HG03045 (cell line): Measurements from ENCODE around the gene CACNA1G.

Source experiments
- ATAC-seq: cut with Tn5 transposase; IDR thresholded peaks from one replicate; pipeline ENCODE4 v1.9.1; 2021; ENCODE audit warnings: mild to moderate bottlenecking, moderate library complexity; ENCODE audit not compliant: unreplicated experiment

CACNA1G gene

GRCh38 chr17:50564916-50565315, 4.4 kb downstream of the CACNA1G start:
- no peak for ATAC-seq

DNA sequence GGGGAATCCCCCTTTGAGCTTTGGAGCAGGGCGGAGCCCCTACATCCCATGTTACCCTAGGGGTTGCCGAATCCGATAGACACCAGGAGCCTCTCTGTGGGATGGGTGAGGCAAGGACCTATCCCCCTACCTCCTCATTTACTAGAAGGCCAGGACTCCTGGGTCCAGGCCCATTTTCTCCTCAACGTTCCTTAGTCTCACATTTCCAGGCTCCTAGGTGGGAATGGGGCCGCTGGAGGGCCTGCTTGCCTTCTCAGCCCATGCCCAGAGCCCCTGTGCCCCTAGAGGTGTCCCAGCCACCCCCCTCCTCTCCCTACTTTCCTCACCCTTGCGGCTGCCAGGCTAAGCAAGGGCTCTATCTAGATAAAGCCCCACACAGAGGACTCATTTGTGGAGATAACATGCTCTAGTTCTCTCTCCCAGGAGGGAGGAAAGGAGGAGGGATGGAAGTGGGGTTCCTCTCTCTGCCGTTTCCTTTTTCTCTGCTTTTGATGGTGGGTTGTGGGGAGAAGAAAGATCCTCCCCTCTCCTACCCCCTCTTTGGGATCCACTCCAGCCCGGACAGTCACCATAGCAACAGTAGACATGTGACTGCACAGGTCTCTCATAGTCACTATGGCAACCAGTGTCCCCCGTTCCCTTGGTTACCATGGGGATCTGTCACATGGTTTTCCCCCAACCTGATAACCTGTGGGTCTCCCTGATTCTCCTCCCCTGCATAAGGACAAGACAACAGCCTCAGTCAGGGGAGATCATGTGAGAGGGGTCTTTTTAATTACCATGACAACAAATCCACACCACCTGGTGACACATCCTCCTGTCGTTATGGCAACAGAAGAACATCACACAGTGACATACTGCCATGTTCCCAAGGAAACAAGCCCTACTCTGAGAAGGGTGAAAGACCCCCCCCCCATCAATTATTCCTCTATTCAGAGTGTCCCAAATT, 5.2 kb downstream of the CACNA1G start:
- no peak for ATAC-seq

DNA sequence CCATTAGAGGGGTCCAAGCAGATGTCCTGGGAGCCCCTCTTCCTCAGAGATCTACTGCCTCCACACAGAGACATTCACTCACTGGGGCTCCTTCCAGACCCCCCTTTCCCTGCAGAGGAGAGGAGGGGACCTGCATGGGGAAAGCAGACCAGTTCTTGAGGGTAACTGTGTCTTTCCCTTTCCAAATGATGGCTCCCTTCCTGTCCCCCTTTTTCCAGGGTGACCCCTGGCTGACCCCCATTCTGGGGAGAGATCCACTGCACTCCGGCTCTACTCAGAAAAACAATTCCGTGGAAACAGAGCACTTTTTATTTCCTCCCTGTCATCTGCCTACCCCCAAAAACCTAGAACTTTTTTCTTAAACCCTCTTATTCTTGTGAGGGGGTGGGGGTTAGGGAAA, 6.4 kb downstream of the CACNA1G start:
- ATAC-seq = no peak

GRCh38 chr17:50568659-50569058, 8.1 kb downstream of the CACNA1G start:
- ATAC-seq = no peak

GRCh38 chr17:50569592-50569991, 9.1 kb downstream of the CACNA1G start:
- no peak for ATAC-seq

GRCh38 chr17:50570032-50570431, 9.5 kb downstream of the CACNA1G start:
- ATAC-seq = no peak

- no peak for ATAC-seq
These were observed 10.0 kb downstream of the CACNA1G start for GRCh38 chr17:50570528-50570927.

DNA sequence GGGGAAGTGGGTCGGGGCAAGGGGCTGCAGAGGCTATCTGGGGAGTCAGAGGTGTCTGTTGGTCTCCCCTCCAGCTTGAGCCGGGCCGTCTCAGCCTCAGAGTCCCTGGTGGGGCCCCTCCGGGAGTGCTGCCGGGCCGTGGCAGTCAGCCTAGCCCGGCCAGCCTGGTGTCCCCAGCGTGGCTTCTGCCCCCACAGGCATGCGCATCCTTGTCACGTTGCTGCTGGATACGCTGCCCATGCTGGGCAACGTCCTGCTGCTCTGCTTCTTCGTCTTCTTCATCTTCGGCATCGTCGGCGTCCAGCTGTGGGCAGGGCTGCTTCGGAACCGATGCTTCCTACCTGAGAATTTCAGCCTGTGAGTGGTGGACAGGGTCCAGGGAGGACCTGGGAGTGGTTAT, 11.2 kb downstream of the CACNA1G start:
- no peak for ATAC-seq

DNA sequence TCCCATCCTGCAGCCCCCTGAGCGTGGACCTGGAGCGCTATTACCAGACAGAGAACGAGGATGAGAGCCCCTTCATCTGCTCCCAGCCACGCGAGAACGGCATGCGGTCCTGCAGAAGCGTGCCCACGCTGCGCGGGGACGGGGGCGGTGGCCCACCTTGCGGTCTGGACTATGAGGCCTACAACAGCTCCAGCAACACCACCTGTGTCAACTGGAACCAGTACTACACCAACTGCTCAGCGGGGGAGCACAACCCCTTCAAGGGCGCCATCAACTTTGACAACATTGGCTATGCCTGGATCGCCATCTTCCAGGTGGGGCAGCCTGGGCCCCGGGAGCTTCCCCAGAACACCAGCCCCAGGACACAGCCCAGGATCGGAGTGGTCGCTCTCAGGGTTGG, 12.0 kb downstream of the CACNA1G start:
- no peak for ATAC-seq

DNA sequence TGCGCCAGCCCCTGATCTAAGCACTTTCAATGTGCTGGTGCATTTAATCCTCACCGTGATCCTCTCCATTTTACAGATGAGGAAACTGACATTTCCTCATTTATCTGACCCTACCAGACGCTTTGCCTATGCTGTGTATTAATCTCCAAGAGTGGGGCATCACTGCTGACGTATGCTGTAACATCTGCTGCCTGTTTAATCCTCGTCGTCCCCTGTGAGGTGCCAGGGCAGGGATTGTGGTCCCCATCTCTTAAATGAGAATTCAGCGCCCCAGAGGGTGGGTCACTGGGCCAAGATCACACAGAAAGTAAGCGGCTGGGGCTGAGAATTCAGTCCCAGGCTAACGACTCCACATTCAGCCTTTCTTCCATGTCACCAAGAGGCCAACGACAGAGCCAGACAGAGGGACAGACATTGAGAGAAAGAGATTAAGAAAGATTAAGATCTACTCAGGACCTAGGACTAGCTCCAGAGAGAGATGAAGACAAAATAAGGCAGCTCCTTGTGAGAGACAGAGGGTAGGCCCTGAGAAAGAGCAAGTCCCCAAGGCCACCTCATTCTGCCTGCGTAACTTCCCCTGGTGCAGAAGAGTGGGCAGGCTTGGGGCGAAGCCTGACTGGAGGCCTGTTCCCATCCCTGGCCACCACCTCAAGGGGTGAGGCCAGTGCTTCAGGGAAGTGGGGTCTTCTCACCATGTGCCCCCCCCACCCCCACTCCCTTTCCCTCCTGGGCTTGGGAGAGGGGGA, 13.5 kb downstream of the CACNA1G start:
- ATAC-seq = no peak

GRCh38 chr17:50575581-50576210, 15.2 kb downstream of the CACNA1G start:
- no peak for ATAC-seq

- no peak for ATAC-seq
These were observed 16.3 kb downstream of the CACNA1G start for GRCh38 chr17:50576864-50577263.

DNA sequence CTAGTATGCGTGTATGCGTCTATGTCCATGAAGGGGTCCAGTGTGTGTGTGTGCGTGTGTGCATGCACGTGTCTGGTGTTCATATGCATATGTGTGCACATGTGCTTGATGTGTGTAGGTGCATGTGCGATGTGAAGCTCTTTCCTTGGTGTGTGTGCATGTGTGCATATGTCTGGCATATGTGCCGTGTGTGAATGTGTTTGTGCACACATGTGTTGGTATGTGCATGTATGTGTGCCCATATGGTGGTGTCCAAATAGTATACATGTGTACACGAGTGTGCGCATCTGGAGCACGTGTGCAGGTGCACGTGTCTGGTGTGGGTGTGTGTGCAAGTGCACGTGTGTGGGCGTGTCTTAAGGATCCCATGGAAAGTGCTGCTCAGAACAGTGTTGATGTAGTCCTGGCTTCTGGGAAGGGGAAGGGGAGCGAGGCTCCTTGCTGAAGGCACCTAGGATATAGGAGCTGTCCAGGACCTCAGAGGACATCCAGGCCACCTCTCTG, 17.0 kb downstream of the CACNA1G start:
- no peak for ATAC-seq

DNA sequence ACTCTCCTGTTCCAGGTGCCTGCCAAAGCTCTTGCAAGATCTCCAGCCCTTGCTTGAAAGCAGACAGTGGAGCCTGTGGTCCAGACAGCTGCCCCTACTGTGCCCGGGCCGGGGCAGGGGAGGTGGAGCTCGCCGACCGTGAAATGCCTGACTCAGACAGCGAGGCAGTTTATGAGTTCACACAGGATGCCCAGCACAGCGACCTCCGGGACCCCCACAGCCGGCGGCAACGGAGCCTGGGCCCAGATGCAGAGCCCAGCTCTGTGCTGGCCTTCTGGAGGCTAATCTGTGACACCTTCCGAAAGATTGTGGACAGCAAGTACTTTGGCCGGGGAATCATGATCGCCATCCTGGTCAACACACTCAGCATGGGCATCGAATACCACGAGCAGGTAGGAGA, 17.7 kb downstream of the CACNA1G start:
- ATAC-seq = no peak

- no peak for ATAC-seq
These were observed 18.9 kb downstream of the CACNA1G start for GRCh38 chr17:50579399-50579798.

DNA sequence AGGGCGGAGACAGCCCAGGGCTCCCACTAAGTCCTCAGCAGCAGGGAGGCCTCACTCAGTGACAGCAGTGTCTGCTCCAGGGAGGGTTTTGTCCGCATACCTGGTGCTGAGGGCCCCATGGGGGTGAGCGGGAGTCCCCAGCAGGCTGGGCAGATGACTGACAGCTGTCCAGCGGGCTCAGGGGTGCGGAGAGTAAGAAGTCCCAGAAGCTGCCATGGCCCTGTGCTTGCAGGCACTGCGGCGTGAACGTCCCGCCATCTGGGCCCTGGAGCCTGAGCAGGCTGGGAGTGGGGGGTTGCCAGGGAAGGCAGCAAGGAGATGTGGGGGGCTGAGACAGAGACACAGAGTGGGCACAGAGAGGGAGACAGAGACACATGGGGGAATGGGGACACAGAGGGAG, 20.1 kb downstream of the CACNA1G start:
- ATAC-seq = no peak

GRCh38 chr17:50581316-50581715, 20.8 kb downstream of the CACNA1G start:
- no peak for ATAC-seq

- ATAC-seq = no peak
These were observed 22.2 kb downstream of the CACNA1G start for GRCh38 chr17:50582741-50583140.

DNA sequence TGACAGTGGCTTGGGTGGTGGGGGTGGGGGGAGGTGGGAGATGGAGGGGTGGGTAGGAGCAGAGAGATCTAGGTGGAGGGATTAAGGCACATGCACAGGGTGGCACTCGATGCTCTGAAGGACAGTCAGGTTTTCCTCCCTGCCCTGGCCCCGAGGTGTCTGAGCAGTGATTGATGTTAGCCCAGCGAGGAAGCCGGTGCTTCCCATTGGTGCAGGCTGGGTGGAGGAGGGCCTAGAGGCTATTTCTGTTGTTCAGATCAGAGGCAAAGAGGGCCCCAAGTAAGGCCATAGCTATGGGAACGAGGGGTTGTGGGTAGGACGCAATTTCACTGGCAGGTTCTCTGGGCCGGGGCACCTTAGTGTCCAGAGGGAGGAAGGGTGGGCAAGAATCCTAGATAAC, 23.1 kb downstream of the CACNA1G start:
- ATAC-seq = no peak

DNA sequence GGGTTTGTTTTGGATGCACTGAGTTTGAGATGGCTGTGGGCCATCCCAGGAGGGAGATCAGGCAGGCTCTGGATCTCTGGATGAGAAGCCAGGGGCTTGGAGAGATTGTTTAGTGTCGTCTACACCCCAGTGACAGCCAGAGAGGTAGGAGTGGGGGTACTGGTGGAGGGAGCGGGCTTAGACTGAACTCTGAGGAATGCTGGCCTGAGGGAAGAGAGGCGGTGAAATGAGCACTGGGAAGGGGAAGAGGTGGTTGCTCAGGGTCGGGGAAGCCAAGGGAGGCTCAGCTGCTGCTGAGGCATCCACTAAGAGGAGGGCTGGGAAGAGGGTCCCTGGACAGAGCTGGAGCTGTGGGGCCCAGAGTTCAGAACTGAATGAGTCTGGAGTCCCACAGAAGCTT, 23.6 kb downstream of the CACNA1G start:
- ATAC-seq = no peak

GRCh38 chr17:50584749-50585148, 24.2 kb downstream of the CACNA1G start:
- no peak for ATAC-seq
